ENCODE results near the gene FYB1. TPM values are rescaled to one million over a fixed set of nuclear protein-coding genes. Genes with fewer than 3 reads are reported as not detected.

Gene FYB1
- total RNA-seq, 1 experiment from 2014 or later: 0.42 TPM

- POLR2A ChIA-PET: no interaction called here
- intact Hi-C loops (cut with micrococcal nuclease): no loop called here
- no TSS peak for BruUV-seq (replicated peaks)
- Histone ChIP-seq H3K27ac (ENCODE audit: low read depth, low read length) (no peak overlapping the region), H3K9me2 (ENCODE audit: insufficient read depth) (no peaks in the 10 kb centered on the region), H3K36me3 (ENCODE audit: control insufficient read depth in 1 of 2, insufficient read depth in 2 of 2, low read length in 2 of 2) (no peaks in the 10 kb centered on the region), H3K4me1 (ENCODE audit: control insufficient read depth in 1 of 2, insufficient read depth in 2 of 2, low read length in 2 of 2) (no peaks in the 10 kb centered on the region), H3K4me3 (replicated peaks in 1 of 2; ENCODE audit: low read depth in 1 of 2, low read length in 2 of 2) (no peak overlapping the region), H4K20me1 (ENCODE audit: insufficient read depth) (no peaks in the 10 kb centered on the region), H3K79me2 (ENCODE audit: insufficient read depth, low read length) (no peaks in the 10 kb centered on the region), H2AFZ (ENCODE audit: low read depth, low read length, poor library complexity, severe bottlenecking) (no peak overlapping the region), H3K4me2 (ENCODE audit: low read length) (no peak overlapping the region), H3K27me3 (ENCODE audit: insufficient read depth, low read length) (no peaks in the 10 kb centered on the region), H3K9me3 (ENCODE audit: control insufficient read depth in 1 of 2, insufficient read depth in 1 of 2, low read depth in 1 of 2, low read length in 2 of 2) (no peaks in the 10 kb centered on the region), H3K9ac (ENCODE audit: low read length) (no peak overlapping the region)
- RAD21 ChIA-PET (ENCODE audit: low non-redundant PET in 1 of 2, low total read pairs in 2 of 2, uncharacterized antibody in 2 of 2, unreplicated experiment in 2 of 2): no interaction called here
- TF ChIP-seq JUND (IDR thresholded peaks at IDR 0.05) (no peak), MAX (IDR thresholded peaks at IDR 0.05) (no peak), POLR2AphosphoS5 (IDR thresholded peaks at IDR 0.05; ENCODE audit: low read depth, low read length) (no peak), SRF (IDR thresholded peaks at IDR 0.05; ENCODE audit: low read depth) (no peak), POLR2A (IDR thresholded peaks at IDR 0.05; ENCODE audit: borderline replicate concordance, extremely low read depth, insufficient read depth, insufficient read length) (no peak), EZH2phosphoT487 (IDR thresholded peaks at IDR 0.05; ENCODE audit: borderline replicate concordance) (no peak), RAD21 (IDR thresholded peaks at IDR 0.05; ENCODE audit: low read depth) (no peak), ATF3 (IDR thresholded peaks at IDR 0.05) (no peak), ZNF274 (IDR thresholded peaks at IDR 0.05; ENCODE audit: low read depth, low read length) (no peak), EZH2 (IDR thresholded peaks at IDR 0.05) (no peak), EGR1 (IDR thresholded peaks at IDR 0.05; ENCODE audit: low read depth) (no peak), ZBTB33 (IDR thresholded peaks at IDR 0.05; ENCODE audit: extremely low read depth, insufficient replicate concordance, low read length) (no peak), CTCF (IDR thresholded peaks at IDR 0.05 in 2 of 3, conservative IDR thresholded peaks at IDR 0.05 in 1 of 3; ENCODE audit: borderline replicate concordance in 1 of 3, insufficient read depth in 1 of 3, low read depth in 2 of 3, low read length in 2 of 3) (no peak), FOSL1 (IDR thresholded peaks at IDR 0.05; ENCODE audit: low read depth) (no peak), SP1 (IDR thresholded peaks at IDR 0.05; ENCODE audit: low read depth) (no peak), YY1 (IDR thresholded peaks at IDR 0.05; ENCODE audit: extremely low read depth, insufficient replicate concordance, low read depth, low read length) (no peak), SIN3A (IDR thresholded peaks at IDR 0.05; ENCODE audit: low read depth) (no peak), CEBPB (IDR thresholded peaks at IDR 0.05; ENCODE audit: low read depth) (no peak)
- DNase-seq (ENCODE audit: low read depth, low spot score): no peak
- CTCF ChIA-PET: no interaction called here
- ATAC-seq: no peak
Measured at GRCh38 chr5:39224196-39224761, 4.9 kb upstream of the FYB1 start.

All from HCT116 (cell line).